ENCODE data around the gene CNTNAP3. TPM values are rescaled to one million over a fixed set of nuclear protein-coding genes. Genes with fewer than 3 reads are reported as not detected.
"Not testable (repeated sequence)": the region's sequence is repeated elsewhere in the genome, so short reads cannot be mapped to it uniquely, and the experiment has no call there.

The CNTNAP3 gene
- total and polyA plus RNA-seq, 8 donors: 0.28 to 0.98 (median 0.80) TPM

DNA sequence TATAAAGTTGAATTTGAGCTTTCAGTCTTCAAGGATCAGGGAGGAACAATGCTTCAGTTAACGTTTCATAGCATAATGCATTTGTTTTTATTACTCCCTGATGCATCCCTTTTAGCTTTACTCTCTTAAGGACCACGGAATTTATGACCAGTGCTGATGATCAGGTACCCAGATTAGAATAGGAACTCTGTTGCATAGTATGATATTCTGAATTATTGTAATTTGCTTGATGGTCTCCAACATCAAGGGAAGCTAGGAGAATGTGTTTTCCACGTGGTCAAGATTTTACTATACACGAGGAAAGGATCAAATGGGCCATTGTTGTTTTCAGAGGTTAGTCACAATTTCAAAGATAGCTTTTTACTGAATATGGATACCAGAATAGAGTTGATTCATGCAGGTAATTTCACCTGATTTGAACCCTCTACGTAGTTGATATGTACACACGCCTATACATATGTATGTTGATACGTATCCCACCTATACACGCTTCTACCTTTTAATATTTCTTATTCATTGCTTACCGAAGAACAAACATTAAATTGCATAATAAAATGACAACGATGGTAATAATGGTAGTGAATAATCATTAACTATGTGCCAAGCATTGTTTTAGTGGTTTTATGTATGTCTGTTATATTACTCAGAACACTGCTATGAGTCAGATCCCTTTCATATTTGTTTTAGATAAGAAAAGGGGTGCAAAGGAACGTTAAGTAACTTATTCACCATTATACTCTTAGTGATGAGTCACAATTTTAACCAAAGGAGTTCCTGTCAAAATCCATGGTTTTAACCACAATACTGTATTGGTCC, 257.6 kb downstream of the CNTNAP3 start:
- H3K27ac ChIP-seq; H3K4me3 ChIP-seq; H3K27me3 ChIP-seq; FAIRE-seq; intact Hi-C loops (cut with DNase I); H3K36me3 ChIP-seq; H3K4me1 ChIP-seq; DNase-seq; H3K9me3 ChIP-seq: not testable (repeated sequence)
- 54 to 64% methylated on average over 7 of the region's 11 CpGs for whole genome bisulfite sequencing, 2 donors
- peak; percentile 81 to 93 (median 90) for ATAC-seq

DNA sequence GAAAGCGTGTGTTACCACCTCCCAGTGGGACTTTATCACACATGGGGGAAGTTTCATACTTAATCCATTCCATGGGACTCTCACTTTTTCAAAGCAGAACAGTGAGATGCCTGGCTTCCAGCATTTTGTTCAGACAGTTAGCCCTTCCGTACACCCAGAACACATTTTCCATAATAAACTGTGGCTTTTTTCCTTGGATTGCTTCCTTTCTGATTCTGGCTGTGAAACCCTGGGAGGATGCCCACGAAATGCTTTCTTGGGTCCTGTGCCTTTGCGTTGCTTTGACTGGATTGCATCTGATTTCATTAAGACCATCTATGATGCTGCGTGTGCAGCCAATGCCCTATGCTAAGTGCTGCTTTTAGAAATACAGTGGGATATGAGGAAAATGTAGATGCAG, 259.1 kb downstream of the CNTNAP3 start:
- WGBS, 2 donors: 65 to 68% methylated on average over 4 to 5 of the region's 5 CpGs

DNA sequence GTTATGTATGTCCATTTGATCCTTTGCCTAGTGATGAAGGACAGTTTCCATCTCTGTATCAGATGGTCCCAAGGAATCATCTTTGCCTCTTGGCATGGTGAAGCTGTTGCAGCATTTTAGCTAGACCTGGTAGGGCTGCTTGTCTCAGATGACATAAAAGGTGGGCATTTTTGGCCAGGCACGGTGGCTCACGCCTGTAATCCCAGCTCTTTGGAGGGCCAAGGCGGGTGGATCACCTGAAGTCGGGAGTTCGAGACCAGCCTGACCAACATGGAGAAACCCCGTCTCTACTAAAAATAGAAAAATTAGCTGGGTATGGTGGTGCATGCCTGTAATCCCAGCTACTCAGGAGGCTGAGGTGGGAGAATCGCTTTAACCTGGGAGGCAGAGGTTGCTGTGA, 259.8 kb downstream of the CNTNAP3 start:
- not testable (repeated sequence) for FAIRE-seq, H3K4me3 ChIP-seq

More for the DNA sequence above, 259.1 kb downstream of the CNTNAP3 start:
- H3K4me3 ChIP-seq; intact Hi-C loops (cut with DNase I); H3K27me3 ChIP-seq; H3K27ac ChIP-seq; H3K36me3 ChIP-seq; H3K4me1 ChIP-seq; H3K9me3 ChIP-seq; DNase-seq; ATAC-seq; FAIRE-seq: not testable (repeated sequence)

DNA sequence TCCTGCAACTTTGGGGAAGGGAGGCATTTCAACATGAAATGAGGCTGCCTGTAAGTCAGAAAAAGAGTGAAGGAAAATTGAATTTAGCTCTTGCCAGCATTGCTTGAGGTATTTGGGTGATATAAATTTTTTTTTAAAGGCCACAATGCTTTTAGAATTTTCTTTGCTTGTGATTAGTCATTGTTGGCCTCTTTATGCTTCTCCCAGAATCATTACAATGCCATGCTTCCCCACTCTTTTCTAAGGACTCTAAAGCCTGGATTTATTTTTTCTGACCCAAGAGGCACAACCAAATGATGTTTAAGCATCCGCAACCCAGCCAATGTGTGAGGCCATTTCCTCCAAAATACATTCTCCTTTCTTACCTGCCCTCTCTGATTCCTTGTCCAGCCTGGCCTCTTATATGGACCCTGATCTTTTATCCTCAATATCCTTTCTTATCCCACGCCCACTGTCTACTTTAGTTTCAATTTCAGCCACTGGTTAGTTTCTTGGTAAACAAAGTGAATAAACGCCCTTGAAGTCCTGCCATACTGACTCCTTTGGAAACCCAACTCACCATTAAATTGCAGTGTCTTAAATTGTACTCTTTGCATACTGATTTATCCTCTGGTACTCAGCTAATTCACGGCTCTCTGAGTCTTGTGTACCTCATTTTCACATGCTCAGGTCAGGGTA, 261.9 kb downstream of the CNTNAP3 start:
- FAIRE-seq; H3K4me3 ChIP-seq; DNase-seq; intact Hi-C loops (cut with DNase I); H3K4me1 ChIP-seq; H3K36me3 ChIP-seq; H3K27ac ChIP-seq; H3K27me3 ChIP-seq; ATAC-seq; H3K9me3 ChIP-seq: not testable (repeated sequence)
- WGBS, 2 donors: 60 to 74% methylated on average over 4 of the region's 4 CpGs

More for the DNA sequence above, 259.8 kb downstream of the CNTNAP3 start:
- WGBS, 2 donors: 65 to 80% methylated on average over 7 of the region's 7 CpGs
- ATAC-seq; intact Hi-C loops (cut with DNase I); H3K36me3 ChIP-seq; H3K27ac ChIP-seq; H3K4me1 ChIP-seq; H3K27me3 ChIP-seq; H3K9me3 ChIP-seq; DNase-seq: not testable (repeated sequence)

Other genes with a start within 250 kb of the CNTNAP3 start
- not detected for gene SPATA31A1, start 67.5 kb upstream of the CNTNAP3 start, total RNA-seq
- gene SPATA31A1, start 67.5 kb upstream of the CNTNAP3 start, polyA plus RNA-seq: not detected

Measured in pancreas (tissue), 10 donors.